22Rv1 (cell line): Measurements from ENCODE around the gene ARHGAP33.

ENCODE experiments used
- CTCF ChIP-seq: fragments of 450-650 bp; IDR thresholded peaks from 2 replicates; pipeline ENCODE4 v1.5.1; 2017; ENCODE audit warnings: mild to moderate bottlenecking
- ZFX ChIP-seq: fragments of 450-650 bp; IDR thresholded peaks from 2 replicates; pipeline ENCODE4 v1.6.1; 2017; ENCODE audit warnings: antibody characterized with exemption, borderline replicate concordance

- TF ChIP-seq CTCF: no peak
- TF ChIP-seq ZFX: no peak
Observed at GRCh38 chr19:35824150-35824549, 48.8 kb downstream of the ARHGAP33 start.
